Activated CD4-positive, alpha-beta T cell treated with anti-CD3 and anti-CD28 coated beads, Interleukin-2, amount 10 ng/mL, durations not matched to agents 7 days and 5 days (primary cell): ENCODE measurements around the gene RAB11FIP4. TPM values are rescaled to one million over a fixed set of nuclear protein-coding genes. Genes with fewer than 3 reads are reported as not detected.

ENCODE experiments used
- CTCF ChIA-PET: fragments of 350-600 bp; sonication (Branson Sonifier 250); formaldehyde crosslinking; loops from one replicate; lab custom pipeline; 2021; ENCODE audit warnings: antibody characterized with exemption; lab: Charles Lee
- POLR2A ChIA-PET: fragments of 350-600 bp; sonication (Branson Sonifier 250); formaldehyde crosslinking; loops from one replicate; lab custom pipeline; 2021; ENCODE audit warnings: antibody characterized with exemption; lab: Charles Lee
- DNase-seq: peaks from one replicate; pipeline ENCODE4 v3.0.0-alpha.2; 2020
- H3K27ac Mint-ChIP-seq: one replicate; pipeline ENCODE4 v1.8.0; 2021; ENCODE audit warnings: mild to moderate bottlenecking, moderate library complexity, mixed read lengths
- H3K27me3 Mint-ChIP-seq: one replicate; pipeline ENCODE4 v1.8.0; 2021; ENCODE audit warnings: mixed read lengths
- H3K36me3 Mint-ChIP-seq: one replicate; pipeline ENCODE4 v1.8.0; 2021; ENCODE audit warnings: low read depth, mixed read lengths
- H3K4me1 Mint-ChIP-seq: one replicate; pipeline ENCODE4 v1.8.0; 2021; ENCODE audit warnings: mixed read lengths
- H3K4me3 Mint-ChIP-seq: one replicate; pipeline ENCODE4 v1.8.0; 2021; ENCODE audit warnings: mild to moderate bottlenecking, moderate library complexity, mixed read lengths
- H3K9me3 Mint-ChIP-seq: one replicate; pipeline ENCODE4 v1.8.0; 2021; ENCODE audit warnings: mixed read lengths
- total RNA-seq, 2 experiments: library from RNA; stranded (reverse); gene quantifications; one replicate each; pipeline ENCODE4 v1.2.3, GENCODE V29; 2021

RAB11FIP4 gene
- total RNA-seq, 2 experiments from 2014 or later = 34.4 to 35.5 TPM

GRCh38 chr17:31525801-31526549, 134.5 kb downstream of the RAB11FIP4 start:
- ChIA-PET POLR2A (no interaction called here), CTCF (interaction anchor here (0.7 to 3.3 kb wide), 10 partner anchors 9 to 358 kb away, joined by 3 to 18 read pairs (median 4); no protein-coding TSS in a partner anchor)
- Mint-ChIP-seq H3K4me1 (no peaks in the 10 kb centered on the region), H3K27me3 (no peaks in the 10 kb centered on the region), H3K36me3 (peaks cover 25% of the 10 kb centered on the region), H3K27ac (peak overlapping the region; percentile 9), H3K9me3 (no peaks in the 10 kb centered on the region), H3K4me3 (no peak overlapping the region)
- DNase-seq = no peak

DNA sequence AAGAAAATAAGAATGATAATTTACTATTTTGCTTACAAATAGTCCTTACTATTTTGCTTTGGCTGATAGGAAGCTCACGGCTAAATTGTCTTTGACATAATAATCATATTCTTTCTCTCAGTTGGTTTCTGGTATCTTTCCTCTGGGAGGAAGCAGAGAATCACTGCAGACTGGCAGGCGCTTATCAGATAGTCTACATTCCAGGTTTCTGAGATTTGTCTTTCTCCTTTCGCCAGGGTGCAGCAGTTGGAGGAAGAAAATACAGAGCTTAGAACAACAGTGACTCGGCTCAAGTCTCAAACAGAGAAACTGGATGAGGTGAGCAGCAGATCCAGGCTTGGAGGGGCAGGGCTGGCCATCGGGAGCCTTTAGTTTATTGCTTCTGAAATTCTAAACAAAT, 136.1 kb downstream of the RAB11FIP4 start:
- H3K27ac Mint-ChIP-seq = no peak overlapping the region

GRCh38 chr17:31528291-31528874, 136.9 kb downstream of the RAB11FIP4 start:
- Mint-ChIP-seq H3K27ac (no peak overlapping the region), H3K4me3 (no peak overlapping the region), H3K9me3 (no peaks in the 10 kb centered on the region), H3K4me1 (peaks cover 2% of the 10 kb centered on the region), H3K27me3 (no peaks in the 10 kb centered on the region), H3K36me3 (peaks cover 24% of the 10 kb centered on the region)
- CTCF ChIA-PET = interaction anchor here (1.3 to 1.7 kb wide), 4 partner anchors 10 to 94 kb away, joined by 3 to 5 read pairs (median 4); no protein-coding TSS in a partner anchor
- no peak for DNase-seq
- POLR2A ChIA-PET = no interaction called here

More for the DNA sequence above, 136.1 kb downstream of the RAB11FIP4 start:
- Mint-ChIP-seq H3K27me3 (no peaks in the 10 kb centered on the region), H3K4me1 (no peaks in the 10 kb centered on the region), H3K4me3 (no peak overlapping the region), H3K36me3 (peaks cover 28% of the 10 kb centered on the region), H3K9me3 (no peaks in the 10 kb centered on the region)
- ChIA-PET CTCF (interaction anchor here (0.5 to 1.7 kb wide), 4 partner anchors 10 to 93 kb away, joined by 3 to 5 read pairs (median 4); no protein-coding TSS in a partner anchor), POLR2A (no interaction called here)
- DNase-seq = no peak

DNA sequence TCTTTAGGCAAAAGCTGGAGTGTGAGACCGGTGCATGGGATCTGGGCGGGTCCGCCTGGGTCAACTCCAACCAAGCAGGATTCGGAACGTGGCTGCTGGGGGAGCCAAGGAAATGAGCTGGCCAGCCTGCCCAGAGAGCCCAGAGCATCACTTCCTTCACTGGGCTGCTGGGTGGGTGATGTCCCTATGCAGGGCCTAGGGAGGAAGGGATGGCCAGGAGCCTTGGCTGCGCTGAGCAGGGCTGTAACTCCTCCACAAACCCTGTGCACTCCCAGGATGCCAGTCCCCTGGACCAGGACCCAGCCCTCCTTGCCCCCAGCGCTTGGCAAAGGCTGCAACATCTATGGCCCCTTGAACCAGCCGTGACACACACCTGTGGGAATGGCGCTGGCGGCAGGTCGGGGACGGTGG, 138.4 kb downstream of the RAB11FIP4 start:
- Mint-ChIP-seq H3K4me1 (peaks cover 6% of the 10 kb centered on the region), H3K27me3 (no peaks in the 10 kb centered on the region), H3K9me3 (no peaks in the 10 kb centered on the region), H3K36me3 (peaks cover 14% of the 10 kb centered on the region), H3K27ac (peak overlapping the region; percentile 25), H3K4me3 (no peak overlapping the region)
- no peak for DNase-seq
- POLR2A ChIA-PET = no interaction called here
- CTCF ChIA-PET = interaction anchor here (1.3 kb wide), 1 partner anchor 46 kb away, joined by 4 read pairs; no protein-coding TSS in a partner anchor

DNA sequence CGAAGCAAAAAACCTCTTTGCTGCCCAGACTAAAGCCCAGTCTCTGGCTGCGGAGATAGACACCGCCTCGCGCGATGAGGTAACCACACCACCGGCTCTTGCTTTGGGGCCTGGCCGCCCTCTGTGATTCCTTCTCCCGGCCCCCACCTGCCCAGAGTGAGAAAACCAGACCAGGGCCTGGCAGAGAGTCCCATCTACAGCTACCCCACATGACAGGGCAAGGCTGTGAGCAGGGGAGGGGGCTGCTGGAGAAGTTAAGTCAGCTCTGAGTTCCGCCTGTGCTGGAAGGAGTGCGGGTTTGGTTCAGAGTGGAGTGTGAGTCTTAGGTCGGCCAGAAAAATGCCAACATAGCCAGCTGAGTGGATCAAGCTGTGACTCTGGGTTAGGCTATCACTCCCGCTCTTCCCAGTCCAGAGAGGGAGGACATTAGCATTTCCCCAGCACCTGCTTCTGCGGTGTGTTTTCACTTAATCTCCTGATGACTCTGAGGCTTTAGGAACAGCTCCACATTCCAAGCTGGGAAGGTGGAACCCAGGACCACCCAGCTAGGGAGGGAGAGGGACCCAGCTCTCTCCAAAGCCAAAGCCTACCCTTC, 139.0 kb downstream of the RAB11FIP4 start:
- no peak overlapping the region for H3K4me3 Mint-ChIP-seq
- POLR2A ChIA-PET = no interaction called here
- no peaks in the 10 kb centered on the region for H3K27me3 Mint-ChIP-seq
- peaks cover 14% of the 10 kb centered on the region for H3K36me3 Mint-ChIP-seq
- H3K27ac Mint-ChIP-seq = no peak overlapping the region
- peaks cover 8% of the 10 kb centered on the region for H3K4me1 Mint-ChIP-seq
- DNase-seq = no peak
- CTCF ChIA-PET = interaction anchor here (1.1 kb wide), 1 partner anchor 312 kb away, joined by 3 read pairs; no protein-coding TSS in a partner anchor
- H3K9me3 Mint-ChIP-seq = no peaks in the 10 kb centered on the region

DNA sequence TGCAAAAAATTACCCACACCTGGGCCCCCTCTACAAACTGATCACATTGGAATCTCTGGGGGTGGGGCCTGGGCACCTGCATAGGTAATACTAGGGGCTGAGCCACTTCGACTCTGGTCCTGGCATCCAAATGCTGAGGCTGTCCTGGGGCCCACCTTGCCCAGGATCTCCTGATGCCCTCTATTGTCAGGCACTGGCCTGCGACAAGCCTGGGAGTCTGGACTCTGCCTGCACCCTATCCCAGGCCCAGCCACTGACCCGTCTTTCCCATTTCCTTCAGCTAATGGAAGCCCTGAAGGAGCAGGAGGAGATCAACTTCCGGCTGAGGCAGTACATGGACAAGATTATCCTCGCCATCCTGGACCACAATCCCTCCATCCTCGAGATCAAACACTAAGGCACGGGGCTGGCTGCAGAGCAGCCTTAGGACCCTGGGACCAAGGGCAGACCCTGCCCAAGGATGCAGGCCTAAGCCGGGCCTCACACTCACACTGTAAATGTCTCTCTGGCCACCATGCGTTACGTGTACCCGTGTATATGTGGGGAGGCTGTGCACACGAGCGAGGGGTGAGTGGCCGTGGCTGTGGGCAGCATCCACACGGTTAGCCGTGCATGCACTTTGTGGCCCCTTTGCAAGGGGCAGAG, 140.0 kb downstream of the RAB11FIP4 start:
- no peak overlapping the region for H3K4me3 Mint-ChIP-seq
- CTCF ChIA-PET = interaction anchor here (1.1 kb wide), 1 partner anchor 311 kb away, joined by 3 read pairs; no protein-coding TSS in a partner anchor
- H3K9me3 Mint-ChIP-seq = no peaks in the 10 kb centered on the region
- POLR2A ChIA-PET = no interaction called here
- H3K27ac Mint-ChIP-seq = no peak overlapping the region
- no peak for DNase-seq
- peaks cover 10% of the 10 kb centered on the region for H3K4me1 Mint-ChIP-seq
- peaks cover 14% of the 10 kb centered on the region for H3K36me3 Mint-ChIP-seq
- no peaks in the 10 kb centered on the region for H3K27me3 Mint-ChIP-seq

- Mint-ChIP-seq H3K4me1 (peaks cover 10% of the 10 kb centered on the region), H3K27ac (no peak overlapping the region), H3K4me3 (no peak overlapping the region), H3K9me3 (no peaks in the 10 kb centered on the region), H3K27me3 (no peaks in the 10 kb centered on the region), H3K36me3 (peaks cover 12% of the 10 kb centered on the region)
- no peak for DNase-seq
- POLR2A ChIA-PET = no interaction called here
- CTCF ChIA-PET = no interaction called here
Measured at GRCh38 chr17:31532081-31532480, 140.6 kb downstream of the RAB11FIP4 start.

DNA sequence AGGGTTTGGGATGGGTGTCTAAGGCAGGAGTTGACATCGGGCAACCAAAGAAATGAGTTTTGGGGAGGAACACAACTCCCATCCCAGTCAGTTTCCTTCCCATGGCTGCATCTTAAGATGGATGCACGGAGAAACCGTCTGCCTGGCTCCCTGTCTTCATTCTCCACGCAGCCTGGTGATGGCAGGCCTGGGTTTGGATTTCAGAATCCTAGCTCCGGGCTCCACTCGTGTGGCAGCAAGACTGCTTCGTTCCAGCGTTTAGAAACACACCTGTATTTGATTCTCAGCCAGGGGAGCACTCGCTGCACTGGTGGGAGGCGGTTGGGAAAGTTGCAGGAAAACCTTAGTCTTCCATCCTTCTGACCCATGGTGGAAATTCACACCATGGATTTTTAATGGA, 141.1 kb downstream of the RAB11FIP4 start:
- no peak overlapping the region for H3K27ac Mint-ChIP-seq
- H3K9me3 Mint-ChIP-seq = no peaks in the 10 kb centered on the region
- H3K4me1 Mint-ChIP-seq = peaks cover 10% of the 10 kb centered on the region
- DNase-seq = no peak
- H3K36me3 Mint-ChIP-seq = peaks cover 11% of the 10 kb centered on the region
- H3K4me3 Mint-ChIP-seq = no peak overlapping the region
- ChIA-PET POLR2A (no interaction called here), CTCF (no interaction called here)
- no peaks in the 10 kb centered on the region for H3K27me3 Mint-ChIP-seq

DNA sequence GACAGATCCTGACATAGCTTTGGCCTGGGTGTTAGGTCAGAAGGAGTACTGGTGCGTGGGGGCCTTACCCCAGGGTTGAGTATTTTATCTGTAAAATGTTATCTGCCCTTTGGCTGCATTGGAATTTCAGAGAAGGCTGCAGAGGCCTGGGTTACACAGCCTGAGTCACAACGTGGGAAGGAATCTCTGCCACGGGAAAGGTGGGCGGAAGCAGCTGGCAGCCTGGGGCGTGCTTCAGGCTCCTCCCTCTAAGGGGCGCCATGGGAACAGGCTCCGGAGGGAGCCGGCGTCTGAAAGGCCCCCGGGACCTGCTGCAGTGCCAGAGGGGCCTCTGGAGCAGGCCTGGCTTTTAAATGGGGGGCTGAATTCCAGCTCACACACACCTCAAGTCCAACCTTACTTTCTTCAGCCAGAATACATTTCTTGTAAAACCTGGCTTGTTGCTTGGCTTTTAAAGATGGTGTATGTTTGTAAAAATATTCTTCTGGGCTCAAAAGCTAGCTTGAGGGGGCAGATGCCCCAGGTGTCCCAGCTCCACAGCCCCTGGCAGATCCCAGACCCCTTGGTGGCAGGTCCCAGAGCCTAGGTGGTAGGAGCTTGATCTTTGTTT, 142.2 kb downstream of the RAB11FIP4 start:
- Mint-ChIP-seq H3K4me3 (no peak overlapping the region), H3K9me3 (no peaks in the 10 kb centered on the region), H3K4me1 (peaks cover 10% of the 10 kb centered on the region), H3K27ac (no peak overlapping the region), H3K36me3 (peaks cover 11% of the 10 kb centered on the region), H3K27me3 (no peaks in the 10 kb centered on the region)
- POLR2A ChIA-PET = no interaction called here
- DNase-seq = no peak
- CTCF ChIA-PET = interaction anchor here (0.8 to 3.7 kb wide), 4 partner anchors 8 to 97 kb away, joined by 4 to 18 read pairs (median 5); no protein-coding TSS in a partner anchor

DNA sequence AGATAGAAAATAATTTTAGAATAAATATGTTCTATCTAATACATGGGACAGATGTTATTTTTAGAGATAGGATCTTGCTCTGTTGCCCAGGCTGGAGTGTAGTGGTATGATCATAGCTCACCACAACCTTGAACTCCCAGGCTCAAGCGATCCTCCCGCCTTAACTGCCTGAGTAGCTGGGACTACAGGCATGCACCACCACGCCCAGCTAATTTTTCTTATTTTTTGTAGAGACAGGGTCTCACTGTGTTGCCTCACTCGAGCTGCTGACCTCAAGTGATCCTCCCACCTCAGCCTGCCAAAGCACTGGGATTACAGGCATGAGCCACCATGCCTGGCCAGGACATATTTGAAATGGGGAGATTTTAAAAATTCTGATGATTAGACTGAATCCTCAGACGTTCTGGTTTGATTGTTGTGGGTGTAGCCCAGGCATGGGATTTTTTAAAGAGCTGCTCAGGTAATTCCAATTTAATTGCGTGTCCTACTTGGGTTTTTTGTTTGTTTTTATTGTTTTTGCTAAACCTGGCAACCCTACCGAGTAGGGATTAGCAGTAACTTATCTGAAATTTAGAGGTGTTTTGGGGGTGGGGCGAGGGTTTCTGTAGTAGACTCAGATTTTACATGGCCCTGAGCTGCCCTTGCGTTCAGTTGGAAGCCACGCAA, 142.9 kb downstream of the RAB11FIP4 start:
- CTCF ChIA-PET = interaction anchor here (0.8 to 3.7 kb wide), 6 partner anchors 9 to 97 kb away, joined by 4 to 18 read pairs (median 4); no protein-coding TSS in a partner anchor
- no peak for DNase-seq
- H3K4me1 Mint-ChIP-seq = peaks cover 10% of the 10 kb centered on the region
- H3K36me3 Mint-ChIP-seq = peaks cover 10% of the 10 kb centered on the region
- H3K4me3 Mint-ChIP-seq = no peak overlapping the region
- H3K27me3 Mint-ChIP-seq = no peaks in the 10 kb centered on the region
- POLR2A ChIA-PET = no interaction called here
- H3K27ac Mint-ChIP-seq = peak overlapping the region; percentile 19
- H3K9me3 Mint-ChIP-seq = no peaks in the 10 kb centered on the region

DNA sequence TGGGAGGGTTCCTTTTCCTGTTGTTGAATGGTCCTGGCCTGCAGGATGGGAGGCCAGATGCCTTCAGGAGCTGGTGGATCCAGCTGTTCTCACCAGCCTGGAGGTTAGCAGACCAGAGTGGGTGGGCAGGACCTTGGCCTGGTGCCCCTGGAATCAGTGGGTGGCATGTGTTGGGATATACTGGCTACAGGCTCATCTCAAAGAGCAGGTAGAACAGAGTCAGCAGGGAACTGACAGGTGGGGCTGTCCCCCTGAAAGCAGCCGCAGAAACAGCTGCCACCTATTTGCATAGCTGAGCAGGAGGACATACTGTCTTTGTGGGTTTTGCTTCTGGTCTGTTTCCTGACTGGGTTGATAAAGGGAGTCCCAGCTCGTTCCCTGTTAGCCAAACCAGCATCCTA, 144.1 kb downstream of the RAB11FIP4 start:
- Mint-ChIP-seq H3K4me3 (no peak overlapping the region), H3K27ac (no peak overlapping the region), H3K27me3 (no peaks in the 10 kb centered on the region), H3K36me3 (peaks cover 9% of the 10 kb centered on the region), H3K9me3 (no peaks in the 10 kb centered on the region), H3K4me1 (peaks cover 10% of the 10 kb centered on the region)
- ChIA-PET CTCF (interaction anchor here (0.6 to 3.7 kb wide), 6 partner anchors 10 to 984 kb away, joined by 3 to 18 read pairs (median 4); no protein-coding TSS in a partner anchor), POLR2A (no interaction called here)
- DNase-seq = no peak
